Suprapubic skin (tissue), 3 donors: ENCODE data around the gene WDFY2.

Experiments used
- CTCF ChIP-seq, 2 donors: fragments of 200-600 bp in 1 of 2; fragments of 450-650 bp in 1 of 2; sonication (generic) in 1 of 2; IDR thresholded peaks; one replicate each; pipeline ENCODE4 v1.5.1; 2016 to 2019; ENCODE audit warnings: antibody characterized with exemption in 2 of 2, mild to moderate bottlenecking in 1 of 2, moderate library complexity in 1 of 2
- POLR2A ChIP-seq, 2 donors: fragments of 450-650 bp; IDR thresholded peaks; one replicate each; pipeline ENCODE4 v1.6.1; 2017; ENCODE audit warnings: antibody characterized with exemption in 2 of 2, mild to moderate bottlenecking in 2 of 2, moderate library complexity in 2 of 2

GRCh38 chr13:51799261-51799660 lies 215.0 kb downstream of the WDFY2 start:
- TF ChIP-seq POLR2A (IDR thresholded peaks at IDR 0.05), result no peak
- no peak for TF ChIP-seq CTCF (IDR thresholded peaks at IDR 0.05)
